Liver (tissue), 3 donors: ENCODE measurements around the gene PITPNM1.

Experiments
- ATF3 ChIP-seq: IDR thresholded peaks from 2 replicates; pipeline ENCODE4 v1.6.1; 2016; ENCODE audit warnings: antibody characterized with exemption
- CTCF ChIP-seq: fragments of 150-350 bp; IDR thresholded peaks from 2 replicates; pipeline ENCODE4 v1.5.1; 2017; ENCODE audit warnings: improper control_type of control experiment, low read depth, low read length; ENCODE audit not compliant: missing input control
- GABPA ChIP-seq, 2 donors: IDR thresholded peaks in 1 of 2; conservative IDR thresholded peaks in 1 of 2; 2 replicates each; pipeline ENCODE4 v1.6.1; 2016; ENCODE audit warnings: antibody characterized with exemption in 2 of 2, mild to moderate bottlenecking in 1 of 2, moderate library complexity in 1 of 2
- HNF4A ChIP-seq, 2 donors: conservative IDR thresholded peaks; 2 replicates each; pipeline ENCODE4 v1.6.1; 2016; ENCODE audit warnings: antibody characterized with exemption in 2 of 2, mild to moderate bottlenecking in 2 of 2
- JUND ChIP-seq, 2 donors: IDR thresholded peaks; 2 replicates each; pipeline ENCODE4 v1.6.1; 2016; ENCODE audit warnings: antibody characterized with exemption in 2 of 2
- YY1 ChIP-seq: IDR thresholded peaks from 2 replicates; pipeline ENCODE4 v1.6.1; 2016; ENCODE audit warnings: antibody characterized with exemption, mild to moderate bottlenecking
- donor health status: healthy.
- donor health status: healthy.

- TF ChIP-seq GABPA (IDR thresholded peaks at IDR 0.05 in 1 of 2, conservative IDR thresholded peaks at IDR 0.05 in 1 of 2) (no peak), CTCF (no peak), ATF3 (no peak), YY1 (no peak), HNF4A (conservative IDR thresholded peaks at IDR 0.05) (no peak), JUND (IDR thresholded peaks at IDR 0.05) (no peak)
Measured at GRCh38 chr11:67528376-67528775, 23.2 kb upstream of the PITPNM1 start.
